IPS-11a (cell line): ENCODE data around the gene MEIOSIN.

Experiments used
- H3K4me3 ChIP-seq: one replicate; pipeline ENCODE4 v1.5.1; 2013; ENCODE audit warnings: low read depth, low read length, control low read depth

The MEIOSIN gene

GRCh38 chr19:45779231-45780145, 46.2 kb downstream of the MEIOSIN start:
- H3K4me3 ChIP-seq: peak overlapping the region; percentile 33

- no peak overlapping the region for H3K4me3 ChIP-seq
These were observed 46.9 kb downstream of the MEIOSIN start for GRCh38 chr19:45780146-45780447.

- no peak overlapping the region for H3K4me3 ChIP-seq
These were observed 47.4 kb downstream of the MEIOSIN start for GRCh38 chr19:45780448-45781213.

GRCh38 chr19:45781214-45782161, 48.2 kb downstream of the MEIOSIN start:
- H3K4me3 ChIP-seq: no peak overlapping the region

- H3K4me3 ChIP-seq: no peak within 1 kb of the TSS
These were observed 49.0 kb downstream of the MEIOSIN start, which contains the start of gene DMPK for GRCh38 chr19:45782162-45782691. DMPK (minus strand) TSS chr19:45782490; CDS start chr19:45782352, 138 bp downstream.

- H3K4me3 ChIP-seq: no peak overlapping the region
These were observed 49.9 kb downstream of the MEIOSIN start for GRCh38 chr19:45782820-45783785.

- H3K4me3 ChIP-seq: no peak overlapping the region
These were observed 50.9 kb downstream of the MEIOSIN start for GRCh38 chr19:45784096-45784495.

GRCh38 chr19:45785097-45785496, 51.9 kb downstream of the MEIOSIN start:
- H3K4me3 ChIP-seq: no peak overlapping the region

GRCh38 chr19:45785781-45786532, 52.7 kb downstream of the MEIOSIN start:
- no peak overlapping the region for H3K4me3 ChIP-seq

GRCh38 chr19:45786533-45786894, 53.3 kb downstream of the MEIOSIN start:
- H3K4me3 ChIP-seq: no peak overlapping the region

GRCh38 chr19:45789035-45789786, 56.0 kb downstream of the MEIOSIN start:
- no peak overlapping the region for H3K4me3 ChIP-seq

GRCh38 chr19:45790942-45791341, 57.7 kb downstream of the MEIOSIN start:
- no peak overlapping the region for H3K4me3 ChIP-seq

- peak overlapping the region; percentile 85 for H3K4me3 ChIP-seq
These were observed 58.7 kb downstream of the MEIOSIN start for GRCh38 chr19:45791744-45792469.

GRCh38 chr19:45792470-45793177, 59.4 kb downstream of the MEIOSIN start, which contains the start of gene DMWD:
DMWD (minus strand) TSS chr19:45792845; CDS start chr19:45792756, 89 bp downstream.
- H3K4me3 ChIP-seq: peak within 1 kb of the TSS; percentile 85

- no peak overlapping the region for H3K4me3 ChIP-seq
These were observed 59.9 kb downstream of the MEIOSIN start for GRCh38 chr19:45793178-45793564.

- no peak overlapping the region for H3K4me3 ChIP-seq
These were observed 60.6 kb downstream of the MEIOSIN start for GRCh38 chr19:45793876-45794275.

- H3K4me3 ChIP-seq: no peak overlapping the region
These were observed 61.4 kb downstream of the MEIOSIN start for GRCh38 chr19:45794627-45795026.
